OCI-LY3 (cell line): Measurements from ENCODE around the gene TOR1A.

Source experiments
- H2AFZ ChIP-seq: fragments of 200-600, 300-600 bp; shearing (Covaris generic); 2 replicates; pipeline ENCODE4 v1.6.0; 2014; ENCODE audit warnings: antibody characterized with exemption, low read depth, low read length
- H3K27ac ChIP-seq: fragments of 200-600, 300-600 bp; sonication (generic); 2 replicates; pipeline ENCODE4 v1.5.1; 2014; ENCODE audit warnings: mild to moderate bottlenecking, low read length, moderate library complexity, mixed read lengths
- H3K27me3 ChIP-seq: fragments of 200-600, 300-600 bp; sonication (generic); 2 replicates; pipeline ENCODE4 v1.6.1; 2014; ENCODE audit warnings: low read depth, low read length, mixed read lengths
- H3K36me3 ChIP-seq: fragments of 200-600, 300-600 bp; sonication (generic); replicated peaks from 2 replicates; pipeline ENCODE3; 2014; ENCODE audit warnings: low read depth, low read length, mixed read lengths
- H3K4me1 ChIP-seq: fragments of 300-600, 200-600 bp; sonication (generic); 2 replicates; pipeline ENCODE4 v1.6.1; 2014; ENCODE audit warnings: low read length, mixed read lengths
- H3K4me2 ChIP-seq: fragments of 200-600, 300-600 bp; sonication (generic); 2 replicates; pipeline ENCODE4 v1.6.1; 2014; ENCODE audit warnings: low read length, mixed read lengths
- H3K4me3 ChIP-seq: fragments of 300-600, 200-600 bp; sonication (generic); 2 replicates; pipeline ENCODE4 v1.5.1; 2014; ENCODE audit warnings: antibody characterized with exemption, mild to moderate bottlenecking, low read length, moderate library complexity
- H3K79me2 ChIP-seq: fragments of 300-600, 200-600 bp; shearing (Covaris generic); 2 replicates; pipeline ENCODE4 v1.6.1; 2014; ENCODE audit warnings: mild to moderate bottlenecking, low read length, mixed read lengths
- H3K9ac ChIP-seq: fragments of 300-600, 200-600 bp; shearing (Covaris generic); 2 replicates; pipeline ENCODE4 v1.6.0; 2014; ENCODE audit warnings: mild to moderate bottlenecking, low read length, moderate library complexity
- H3K9me3 ChIP-seq: fragments of 200-600, 300-600 bp; shearing (Covaris generic); 2 replicates; pipeline ENCODE4 v1.6.1; 2014; ENCODE audit warnings: low read length, mixed read lengths; ENCODE audit not compliant: insufficient read depth
- H4K20me1 ChIP-seq: fragments of 200-600, 300-600 bp; sonication (generic); 2 replicates; pipeline ENCODE4 v1.6.1; 2016; ENCODE audit warnings: low read length, mixed read lengths; ENCODE audit not compliant: insufficient read depth
- CTCF ChIP-seq: fragments of 200-600, 300-600 bp; sonication (generic); IDR thresholded peaks from 2 replicates; pipeline ENCODE4 v1.5.1; 2014; ENCODE audit warnings: antibody characterized with exemption, low read length, low read depth
- EZH2phosphoT487 ChIP-seq: fragments of 200-600 bp; shearing (Covaris generic); IDR thresholded peaks from 2 replicates; pipeline ENCODE4 v1.6.1; 2018; ENCODE audit warnings: antibody characterized with exemption, mixed run types, low read depth

The TOR1A gene

GRCh38 chr9:129865668-129866320 lies 41.9 kb upstream of the TOR1A start:
- TF ChIP-seq CTCF: no peak
- TF ChIP-seq EZH2phosphoT487: no peak
- H3K36me3 ChIP-seq: peaks cover 3% of the 10 kb centered on the region
- H3K4me1 ChIP-seq: no peaks in the 10 kb centered on the region
- H3K27ac ChIP-seq: no peak overlapping the region
- no peaks in the 10 kb centered on the region for H3K27me3 ChIP-seq
- H3K79me2 ChIP-seq: no peaks in the 10 kb centered on the region
- no peak overlapping the region for H3K4me3 ChIP-seq
- H3K4me2 ChIP-seq: no peak overlapping the region
- H3K9me3 ChIP-seq: no peaks in the 10 kb centered on the region
- no peak overlapping the region for H2AFZ ChIP-seq
- H4K20me1 ChIP-seq: no peaks in the 10 kb centered on the region
- no peak overlapping the region for H3K9ac ChIP-seq

- no peaks in the 10 kb centered on the region for H4K20me1 ChIP-seq
- peaks cover 3% of the 10 kb centered on the region for H3K36me3 ChIP-seq
- H3K27me3 ChIP-seq: no peaks in the 10 kb centered on the region
- H3K4me1 ChIP-seq: no peaks in the 10 kb centered on the region
- no peak overlapping the region for H2AFZ ChIP-seq
- no peak overlapping the region for H3K27ac ChIP-seq
- no peak overlapping the region for H3K4me2 ChIP-seq
- H3K9me3 ChIP-seq: no peaks in the 10 kb centered on the region
- no peak overlapping the region for H3K4me3 ChIP-seq
- no peak for TF ChIP-seq EZH2phosphoT487
- TF ChIP-seq CTCF: no peak
- H3K79me2 ChIP-seq: no peaks in the 10 kb centered on the region
- no peak overlapping the region for H3K9ac ChIP-seq
Measured at GRCh38 chr9:129864991-129865647, 41.2 kb upstream of the TOR1A start.

GRCh38 chr9:129863059-129863690 lies 39.2 kb upstream of the TOR1A start:
- no peak overlapping the region for H3K4me2 ChIP-seq
- no peak overlapping the region for H3K4me3 ChIP-seq
- no peak overlapping the region for H3K9ac ChIP-seq
- H3K27ac ChIP-seq: no peak overlapping the region
- no peaks in the 10 kb centered on the region for H3K79me2 ChIP-seq
- H4K20me1 ChIP-seq: no peaks in the 10 kb centered on the region
- peaks cover 3% of the 10 kb centered on the region for H3K36me3 ChIP-seq
- no peaks in the 10 kb centered on the region for H3K9me3 ChIP-seq
- no peak overlapping the region for H2AFZ ChIP-seq
- TF ChIP-seq EZH2phosphoT487 (no peak), CTCF (no peak)
- H3K4me1 ChIP-seq: no peaks in the 10 kb centered on the region
- no peaks in the 10 kb centered on the region for H3K27me3 ChIP-seq

- Histone ChIP-seq H3K9ac (no peak overlapping the region), H3K79me2 (no peaks in the 10 kb centered on the region), H3K27me3 (no peaks in the 10 kb centered on the region), H3K4me1 (no peaks in the 10 kb centered on the region), H3K36me3 (peaks cover 3% of the 10 kb centered on the region), H2AFZ (no peak overlapping the region), H3K4me2 (no peak overlapping the region), H3K4me3 (no peak overlapping the region), H3K27ac (no peak overlapping the region), H3K9me3 (no peaks in the 10 kb centered on the region), H4K20me1 (no peaks in the 10 kb centered on the region)
- no peak for TF ChIP-seq EZH2phosphoT487
Measured at GRCh38 chr9:129861447-129861827, 37.5 kb upstream of the TOR1A start.
